Fibroblast of villous mesenchyme (primary cell): ENCODE data around the gene FAM234B. TPM values are rescaled to one million over a fixed set of nuclear protein-coding genes. Genes with fewer than 3 reads are reported as not detected.
A peak's percentile ranks its signal among the peaks of the same experiment; 100 is the strongest.

Experiments used
- DNase-seq: peaks from one replicate; pipeline ENCODE4 v3.0.0-alpha.2; 2010; ENCODE audit warnings: low read depth
- H3K4me3 ChIP-seq: 2 replicates; pipeline ENCODE4 v1.5.1; 2011; ENCODE audit warnings: low read depth, mild to moderate bottlenecking, low read length
- total RNA-seq: library from RNA; depleted of rRNA; stranded (reverse); fragments of >200 nt; gene quantifications from 2 replicates; pipeline ENCODE4 v1.2.3, GENCODE V29; 2012
- TF ChIP-seq, protein P1 (sequence below): IDR thresholded peaks from 2 replicates; pipeline ENCODE4 v1.5.1; 2012; ENCODE audit warnings: low read depth, mild to moderate bottlenecking, low read length; ENCODE audit not compliant: insufficient read depth

The FAM234B gene
- total RNA-seq, 1 donor, result 10.8 TPM

DNA sequence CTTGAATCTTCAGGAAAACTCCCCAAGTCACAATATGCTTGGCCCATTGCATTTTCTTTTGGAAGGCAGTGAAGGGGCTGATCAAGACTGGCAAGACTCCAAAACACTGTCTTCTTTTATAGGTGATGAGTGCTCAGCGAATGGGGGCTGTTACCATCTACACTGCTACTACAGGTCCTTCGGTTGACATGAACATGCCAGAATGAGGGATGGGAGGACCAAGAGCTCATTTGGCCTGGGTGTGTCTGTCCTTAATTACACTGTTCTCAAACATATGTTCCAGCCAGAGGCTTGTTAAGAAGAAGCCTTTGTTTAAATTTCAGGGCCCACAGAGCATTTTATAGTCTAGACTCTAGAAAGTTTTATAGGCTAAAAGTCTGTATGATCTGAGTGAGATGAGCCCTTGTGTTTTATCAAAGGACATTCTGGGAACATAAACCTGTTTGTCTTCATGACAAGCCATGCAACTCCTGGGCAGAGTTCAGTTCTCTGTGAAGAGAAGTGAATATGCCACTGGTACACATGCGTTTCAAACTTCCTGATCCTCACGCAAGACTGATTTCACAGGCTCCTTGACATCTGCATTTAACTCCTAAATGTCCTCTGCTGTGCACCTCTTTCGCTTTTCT lies 4.7 kb upstream of the FAM234B start:
- DNase-seq, result peak; percentile 32
- no peak overlapping the region for H3K4me3 ChIP-seq
- TF ChIP-seq, protein P1, sequence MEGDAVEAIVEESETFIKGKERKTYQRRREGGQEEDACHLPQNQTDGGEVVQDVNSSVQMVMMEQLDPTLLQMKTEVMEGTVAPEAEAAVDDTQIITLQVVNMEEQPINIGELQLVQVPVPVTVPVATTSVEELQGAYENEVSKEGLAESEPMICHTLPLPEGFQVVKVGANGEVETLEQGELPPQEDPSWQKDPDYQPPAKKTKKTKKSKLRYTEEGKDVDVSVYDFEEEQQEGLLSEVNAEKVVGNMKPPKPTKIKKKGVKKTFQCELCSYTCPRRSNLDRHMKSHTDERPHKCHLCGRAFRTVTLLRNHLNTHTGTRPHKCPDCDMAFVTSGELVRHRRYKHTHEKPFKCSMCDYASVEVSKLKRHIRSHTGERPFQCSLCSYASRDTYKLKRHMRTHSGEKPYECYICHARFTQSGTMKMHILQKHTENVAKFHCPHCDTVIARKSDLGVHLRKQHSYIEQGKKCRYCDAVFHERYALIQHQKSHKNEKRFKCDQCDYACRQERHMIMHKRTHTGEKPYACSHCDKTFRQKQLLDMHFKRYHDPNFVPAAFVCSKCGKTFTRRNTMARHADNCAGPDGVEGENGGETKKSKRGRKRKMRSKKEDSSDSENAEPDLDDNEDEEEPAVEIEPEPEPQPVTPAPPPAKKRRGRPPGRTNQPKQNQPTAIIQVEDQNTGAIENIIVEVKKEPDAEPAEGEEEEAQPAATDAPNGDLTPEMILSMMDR, result no peak

- H3K4me3 ChIP-seq, result no peak overlapping the region
- no peak for DNase-seq
- TF ChIP-seq, protein P1, result no peak
These were observed 3.0 kb upstream of the FAM234B start for GRCh38 chr12:13041224-13041623.

GRCh38 chr12:13042666-13043230 lies 1.4 kb upstream of the FAM234B start:
- TF ChIP-seq, protein P1, result no peak
- DNase-seq, result no peak
- H3K4me3 ChIP-seq, result no peak overlapping the region

GRCh38 chr12:13044906-13045299 lies 722 bp downstream of the FAM234B start:
- no peak for DNase-seq
- TF ChIP-seq, protein P1, result no peak
- H3K4me3 ChIP-seq, result peak overlapping the region; percentile 98

GRCh38 chr12:13045816-13046215 lies 1.6 kb downstream of the FAM234B start:
- no peak for DNase-seq
- TF ChIP-seq, protein P1, result no peak
- no peak overlapping the region for H3K4me3 ChIP-seq

GRCh38 chr12:13046964-13047363 lies 2.8 kb downstream of the FAM234B start:
- TF ChIP-seq, protein P1, result no peak
- DNase-seq, result no peak
- H3K4me3 ChIP-seq, result no peak overlapping the region

DNA sequence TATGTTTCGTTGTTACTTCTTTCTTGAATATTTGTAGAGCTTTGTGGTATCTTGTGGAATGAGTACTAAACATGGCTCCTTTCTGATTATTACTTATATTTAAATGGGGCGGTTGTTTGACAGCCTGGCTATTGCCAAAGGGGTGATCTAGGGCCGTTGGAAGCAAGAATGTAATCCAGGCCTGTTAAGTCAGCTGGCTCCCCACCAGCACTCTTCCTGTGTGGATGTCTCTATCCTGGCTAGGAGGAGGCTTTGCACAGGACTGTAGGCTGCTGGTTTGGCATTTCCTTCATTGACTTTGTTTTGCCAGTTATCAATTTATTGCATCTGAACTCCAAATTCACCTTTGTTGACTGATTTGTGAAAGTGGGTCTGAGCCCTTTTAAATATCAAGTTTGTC lies 5.6 kb downstream of the FAM234B start:
- TF ChIP-seq, protein P1, result no peak
- peak; percentile 43 for DNase-seq
- H3K4me3 ChIP-seq, result no peak overlapping the region
